ENCODE data around the gene CNTN5.
"Not testable (repeated sequence)": the region's sequence is repeated elsewhere in the genome, so short reads cannot be mapped to it uniquely, and the experiment has no call there.

CNTN5 gene

DNA sequence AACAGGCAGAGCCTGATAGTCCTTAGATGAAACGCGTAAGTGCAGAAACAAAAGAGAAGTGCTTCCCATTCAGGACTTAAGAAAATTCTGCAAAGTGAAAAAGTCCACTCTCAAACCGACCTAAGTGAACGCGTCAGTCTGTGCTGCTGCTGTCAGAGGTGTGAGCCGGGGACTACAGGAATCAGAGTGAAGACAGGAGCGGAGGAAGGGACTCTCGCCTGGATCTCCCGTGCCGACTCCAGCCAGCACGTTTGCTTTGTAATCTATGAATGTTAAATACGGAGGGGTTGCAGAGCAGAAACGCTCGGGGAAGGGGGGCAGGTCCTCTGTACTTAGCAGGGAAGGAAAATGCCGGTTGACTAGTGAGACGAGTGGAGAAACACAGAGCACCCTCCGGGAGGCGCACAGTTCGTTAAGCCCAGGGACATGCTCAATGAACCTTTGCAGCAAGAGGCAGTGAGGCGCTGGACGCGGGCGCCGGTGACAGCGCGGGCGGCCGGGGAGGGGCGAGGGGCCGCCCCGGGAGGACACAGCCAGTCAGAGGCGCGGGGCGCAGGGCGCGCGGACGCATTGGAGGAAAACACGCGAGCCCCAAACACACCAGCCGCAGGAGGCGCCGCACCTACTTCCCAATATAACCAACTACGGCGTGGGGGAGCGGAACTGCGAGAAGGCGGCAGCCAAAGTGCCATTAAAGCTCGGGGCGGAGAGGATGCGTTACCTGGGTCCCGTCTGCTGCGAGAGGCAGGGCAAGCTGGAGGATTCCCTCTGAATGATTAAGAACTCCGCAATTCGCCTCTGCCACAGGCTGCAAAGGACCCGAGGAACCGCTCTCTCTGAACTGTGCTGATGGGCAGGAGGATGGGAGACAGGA is at the start of gene CNTN5:
Gene CNTN5 (plus strand): TSS at position 598 of the 874 bp plus-strand sequence.
- DNase-seq (ENCODE audit: low spot score) = peak; percentile 60

DNA sequence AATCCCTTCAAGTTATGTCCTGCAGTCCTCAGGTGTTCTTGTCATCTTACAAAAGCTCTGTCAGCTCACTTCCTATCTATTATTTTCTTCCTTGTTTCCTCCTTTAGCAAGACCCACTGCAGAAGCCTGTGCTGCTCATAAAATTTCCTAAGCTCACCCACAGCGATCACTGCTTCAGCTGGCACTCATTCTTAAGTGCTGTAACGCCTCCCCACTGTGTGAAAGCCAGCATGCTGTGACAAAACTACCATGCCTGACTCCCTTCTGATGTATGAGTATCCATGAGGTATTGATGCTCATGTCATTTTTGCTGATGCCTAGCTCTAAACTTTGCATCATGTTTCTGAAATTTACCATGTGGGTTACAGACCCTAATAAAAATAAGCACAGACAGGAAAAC is 41.5 kb upstream of the CNTN5 start:
- DNase-seq (ENCODE audit: low spot score) = no peak

DNA sequence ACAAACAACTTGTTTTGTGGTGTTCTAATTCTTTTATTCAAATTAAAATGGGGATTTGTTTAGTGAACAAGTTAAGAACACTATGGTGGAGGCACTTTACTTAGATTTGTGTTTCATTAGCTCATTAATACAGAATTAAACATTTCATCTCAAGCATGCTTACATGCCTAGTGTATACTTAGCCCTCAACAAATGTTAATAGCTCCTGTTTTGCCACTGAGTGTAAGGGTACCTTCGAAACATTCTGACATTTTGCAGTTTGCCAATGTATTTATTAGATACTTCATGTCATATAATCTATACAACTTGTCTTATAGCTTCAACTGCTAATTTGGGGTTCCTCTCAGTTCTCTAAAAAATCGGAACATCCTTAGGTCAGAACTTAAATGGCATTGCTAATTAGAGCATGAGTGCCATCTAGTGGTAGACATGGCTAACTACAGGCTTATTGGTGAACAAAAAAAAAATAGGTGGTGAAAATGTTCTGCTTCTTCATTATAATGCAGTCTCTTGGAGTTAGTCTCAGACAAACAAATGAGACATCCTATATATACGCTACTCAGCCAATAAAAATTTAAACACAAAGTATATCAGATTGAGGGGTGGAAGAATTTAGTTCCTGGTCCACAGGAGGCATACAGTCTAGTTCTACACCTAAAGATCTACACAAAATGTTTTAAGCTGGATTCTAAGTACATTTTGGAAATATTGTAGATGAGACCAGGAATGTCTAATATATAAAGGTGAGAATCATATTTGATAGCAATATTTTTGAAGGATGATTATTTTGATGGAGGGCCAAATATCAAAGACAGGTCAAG is 4.9 kb upstream of the CNTN5 start:
- peak; percentile 72 for DNase-seq (ENCODE audit: low spot score)

DNA sequence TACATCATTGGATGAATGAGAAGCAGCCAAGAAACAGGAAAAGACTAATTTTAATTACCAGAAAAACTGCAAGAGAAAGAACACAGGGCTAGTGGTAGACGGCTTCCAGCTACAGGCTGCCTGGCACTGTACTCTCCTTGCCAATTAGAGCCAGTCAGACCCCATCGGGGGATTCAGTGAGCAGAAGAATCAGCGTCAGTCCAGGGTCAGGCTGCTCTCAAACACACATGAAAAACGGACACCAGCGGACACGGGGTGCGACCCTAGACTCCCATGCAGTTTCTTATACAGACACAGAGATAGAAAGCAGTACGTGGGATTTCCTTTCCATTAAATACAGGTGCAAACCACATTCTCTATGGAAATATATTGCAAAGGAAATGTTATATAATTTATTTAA is 1.1 kb upstream of the CNTN5 start:
- peak; percentile 5 for DNase-seq (ENCODE audit: low spot score)

DNA sequence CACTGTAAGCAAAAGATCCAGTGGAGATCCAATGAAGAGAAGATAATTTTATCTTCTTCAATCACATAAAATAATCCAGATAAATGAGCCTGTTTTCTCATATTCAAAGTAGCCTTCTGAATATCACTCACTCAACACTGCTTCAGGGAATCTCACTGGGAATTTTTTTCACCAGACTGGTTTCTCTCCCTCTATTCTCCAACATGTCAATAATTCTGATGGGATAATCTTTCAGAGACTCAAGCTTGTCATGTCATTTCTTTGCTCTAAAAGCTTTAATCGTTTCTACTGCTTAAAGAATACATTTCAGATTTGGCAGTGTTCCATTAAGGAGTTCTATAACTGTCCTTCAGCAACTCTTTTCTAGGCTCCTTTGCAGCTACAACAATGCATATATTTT is 16.3 kb downstream of the CNTN5 start:
- DNase-seq (ENCODE audit: low spot score) = no peak

DNA sequence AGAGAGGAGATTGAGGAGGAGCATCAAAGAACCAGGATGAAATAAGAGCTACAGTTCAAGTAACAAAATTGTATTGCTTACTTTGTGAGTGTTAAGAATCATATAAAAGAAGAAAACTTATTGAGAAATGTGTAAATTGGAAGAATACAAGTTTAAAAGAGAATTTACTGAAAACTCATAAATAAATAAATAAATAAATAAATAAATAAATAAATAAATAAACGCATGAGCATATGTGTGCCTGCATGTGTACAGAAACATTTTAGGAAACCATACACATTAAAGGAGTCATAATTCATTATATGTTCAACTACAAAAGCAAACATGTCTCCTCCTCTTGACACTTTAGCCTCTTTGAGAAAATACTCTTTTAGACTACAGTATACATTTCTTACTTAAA is 42.6 kb downstream of the CNTN5 start:
- DNase-seq (ENCODE audit: low spot score) = no peak

DNA sequence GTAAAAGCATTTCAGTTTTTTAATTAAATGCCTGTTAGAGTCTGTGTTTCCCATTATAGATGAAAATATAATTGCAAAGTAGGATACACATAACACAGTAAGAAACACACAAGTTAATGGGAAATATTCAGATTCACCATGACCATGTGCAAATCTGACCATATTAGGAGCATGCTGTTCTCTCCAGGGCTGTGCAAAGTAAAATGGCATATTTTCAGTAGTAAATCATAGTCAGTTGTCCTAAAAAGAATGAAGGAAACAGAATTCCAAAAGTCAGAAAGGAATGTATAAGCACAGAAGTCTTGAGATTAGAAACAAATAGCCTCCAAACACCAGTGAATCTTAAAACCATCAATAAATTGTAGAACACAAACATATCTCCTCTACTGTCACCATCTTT is 44.4 kb downstream of the CNTN5 start:
- DNase-seq (ENCODE audit: low spot score) = no peak

DNA sequence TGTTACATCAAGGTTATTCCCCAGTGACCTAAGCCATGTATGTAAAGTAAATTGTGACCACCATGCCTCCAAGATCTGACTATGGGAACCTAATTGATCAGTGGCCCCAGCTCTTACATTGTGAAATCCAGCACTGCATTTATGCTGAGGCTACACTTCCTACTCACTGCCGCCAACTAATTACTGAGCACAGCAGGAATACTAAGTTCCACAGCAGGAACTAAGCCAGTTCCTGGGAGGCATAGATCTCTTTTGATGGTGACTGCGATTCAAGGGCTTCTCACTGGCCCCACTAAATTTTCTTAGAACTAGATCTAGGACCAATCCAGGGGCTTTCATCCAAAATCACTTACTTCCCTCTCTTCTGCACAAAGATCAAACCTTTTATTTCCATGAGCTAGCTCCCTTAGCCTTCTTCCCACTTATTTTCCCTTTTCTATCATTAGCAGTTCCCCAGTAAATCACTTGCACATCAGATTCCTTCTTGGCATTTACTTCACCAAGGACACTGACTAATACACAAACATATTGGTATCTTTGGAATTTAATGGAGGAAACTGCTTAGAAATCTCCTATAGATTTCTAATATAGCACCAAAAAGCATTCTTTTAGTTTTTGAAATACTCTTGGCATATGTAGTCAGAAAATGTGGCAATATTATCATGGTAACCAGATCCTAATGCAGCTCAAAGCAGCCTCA is 46.0 kb downstream of the CNTN5 start:
- peak; percentile 8 for DNase-seq (ENCODE audit: low spot score)

DNA sequence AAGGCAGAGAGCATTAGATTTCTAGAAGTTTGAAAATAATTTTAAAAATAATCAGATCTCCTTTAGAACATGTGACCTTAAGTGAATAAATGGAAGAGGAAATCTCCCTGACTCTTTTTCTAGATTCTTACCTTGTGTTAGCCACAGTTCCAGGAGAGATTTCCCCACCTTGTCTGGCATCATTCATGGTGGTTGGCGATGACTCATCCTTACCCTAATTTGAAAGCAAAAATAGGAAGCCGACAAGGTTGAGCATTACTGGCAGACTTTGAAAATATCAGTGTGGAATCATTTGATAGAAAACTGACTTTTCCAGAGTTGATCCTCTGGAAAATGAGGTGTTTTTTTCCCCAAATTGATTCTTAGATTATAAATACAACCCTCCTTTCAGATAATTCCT is 48.1 kb downstream of the CNTN5 start:
- DNase-seq (ENCODE audit: low spot score) = no peak

DNA sequence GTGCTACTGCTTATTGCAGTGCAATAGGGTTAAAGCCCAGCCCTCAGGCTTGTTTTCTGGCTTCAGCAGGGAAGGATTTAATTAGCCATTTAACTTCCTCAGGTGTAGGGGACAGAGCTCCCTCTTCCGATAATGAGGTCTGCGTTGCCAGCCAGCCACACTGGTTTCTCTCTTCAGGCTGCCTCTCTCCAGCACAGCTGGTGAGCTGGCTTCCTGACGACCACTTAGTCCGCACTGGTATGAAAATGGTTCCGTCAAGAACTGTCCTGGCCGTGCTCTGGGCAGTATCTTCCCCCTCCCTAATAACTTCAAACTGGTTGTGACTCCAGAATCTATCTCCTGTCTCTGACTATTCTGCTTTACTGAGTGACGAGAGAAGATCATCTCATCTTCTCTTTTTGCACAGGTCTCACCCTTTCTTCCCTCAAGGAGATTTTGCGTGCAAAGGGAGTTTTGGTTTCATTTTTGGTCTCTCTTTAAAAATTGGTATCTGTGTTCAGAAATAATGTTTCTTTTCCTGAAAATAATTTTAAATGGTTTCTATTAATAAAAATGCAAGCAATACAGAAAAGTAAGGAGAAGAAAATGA is 49.2 kb downstream of the CNTN5 start:
- peak; percentile 24 for DNase-seq (ENCODE audit: low spot score)

DNA sequence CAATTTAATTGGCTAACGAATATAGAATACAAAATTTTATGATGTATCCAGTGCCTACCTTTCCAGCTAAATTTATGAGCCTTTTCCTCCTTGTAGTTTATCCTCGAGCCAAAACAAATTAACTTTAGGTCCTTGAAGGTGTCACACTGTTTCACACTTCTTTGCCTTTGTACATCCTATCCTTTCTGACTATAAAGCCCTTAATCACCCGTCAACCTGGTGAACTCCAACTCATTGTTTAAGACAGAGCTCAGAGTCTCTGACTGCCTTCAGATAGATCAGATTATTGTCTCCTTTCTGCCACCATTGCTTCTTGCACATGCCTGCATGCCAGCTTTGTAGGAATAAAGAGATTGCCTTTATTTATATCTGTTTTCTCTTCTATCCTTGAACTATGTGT is 58.8 kb downstream of the CNTN5 start:
- DNase-seq (ENCODE audit: low spot score) = no peak

DNA sequence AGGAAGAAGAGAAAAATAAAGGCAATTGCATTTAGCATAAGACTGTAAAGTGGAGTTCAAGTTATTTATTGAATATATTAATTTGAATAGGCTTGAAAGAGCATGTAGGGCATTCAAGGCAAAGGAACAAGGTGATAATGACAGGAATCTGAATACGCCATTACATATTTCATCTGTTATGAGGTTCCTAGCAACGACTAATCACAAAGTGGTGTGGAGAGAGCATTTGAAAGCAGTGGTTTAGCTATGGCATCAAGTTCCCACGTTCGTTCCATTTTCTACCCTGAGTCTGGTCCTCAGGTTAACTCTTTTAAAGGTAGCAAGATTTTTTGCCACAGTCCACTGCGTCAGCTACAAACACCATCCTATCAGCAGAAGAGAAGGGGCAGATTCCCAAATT is 59.4 kb downstream of the CNTN5 start:
- DNase-seq (ENCODE audit: low spot score) = no peak

DNA sequence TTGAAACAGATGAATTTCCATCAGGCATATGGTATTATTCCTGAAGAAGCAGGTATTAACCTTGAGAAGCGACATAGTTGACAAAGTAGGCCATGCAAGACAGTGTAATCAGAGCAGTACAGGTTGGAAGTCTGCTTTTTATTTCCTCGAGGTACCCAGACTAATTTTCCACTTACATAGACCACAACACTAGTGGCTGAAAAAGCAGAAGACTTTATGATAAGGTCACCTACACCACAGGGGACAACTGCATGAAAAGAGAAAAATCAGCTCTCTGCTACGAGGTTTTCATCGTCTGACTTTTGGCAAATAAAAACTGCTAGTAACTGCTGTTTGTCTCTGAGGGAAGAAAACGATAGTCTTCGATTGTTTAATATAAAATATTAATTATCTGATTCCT is 77.5 kb downstream of the CNTN5 start:
- no peak for DNase-seq (ENCODE audit: low spot score)

DNA sequence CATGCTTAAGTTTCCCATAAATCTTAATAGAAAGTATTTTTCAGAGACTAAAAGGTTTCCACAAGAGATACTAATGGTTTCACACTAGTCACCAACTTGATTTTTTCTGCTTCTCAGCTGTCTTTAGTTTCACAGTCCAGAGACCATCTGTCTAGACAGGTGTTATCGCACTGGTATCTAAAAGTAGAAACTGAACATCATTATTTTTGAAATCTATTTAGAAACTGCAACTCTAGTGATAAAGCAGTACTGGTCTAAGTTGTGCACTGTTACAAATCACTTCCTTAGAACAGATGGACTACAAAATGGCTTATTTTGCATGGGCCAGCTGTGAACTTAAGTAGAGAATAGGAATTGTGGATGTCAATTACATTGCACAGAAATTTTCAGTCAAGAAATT is 78.0 kb downstream of the CNTN5 start:
- peak; percentile 3 for DNase-seq (ENCODE audit: low spot score)

DNA sequence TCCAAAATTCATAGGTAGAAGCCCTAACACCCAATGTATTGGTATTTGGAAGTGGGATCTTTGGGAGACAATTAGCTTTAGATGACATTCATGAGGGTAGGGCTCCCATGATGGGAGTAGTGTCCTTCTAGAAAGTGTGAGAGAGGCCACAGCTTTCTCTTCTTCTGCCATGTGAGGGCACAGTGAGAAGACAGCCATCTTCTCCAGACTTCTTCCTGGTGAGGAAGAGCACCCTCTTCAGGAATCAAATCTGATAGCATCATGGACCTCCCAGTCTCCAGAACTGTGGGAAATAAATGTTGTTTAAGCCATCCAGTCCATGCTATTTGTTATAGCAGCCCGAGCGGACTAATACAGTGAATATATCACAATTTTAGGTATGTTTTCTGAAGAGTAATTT is 96.9 kb downstream of the CNTN5 start:
- no peak for DNase-seq (ENCODE audit: low spot score)

DNA sequence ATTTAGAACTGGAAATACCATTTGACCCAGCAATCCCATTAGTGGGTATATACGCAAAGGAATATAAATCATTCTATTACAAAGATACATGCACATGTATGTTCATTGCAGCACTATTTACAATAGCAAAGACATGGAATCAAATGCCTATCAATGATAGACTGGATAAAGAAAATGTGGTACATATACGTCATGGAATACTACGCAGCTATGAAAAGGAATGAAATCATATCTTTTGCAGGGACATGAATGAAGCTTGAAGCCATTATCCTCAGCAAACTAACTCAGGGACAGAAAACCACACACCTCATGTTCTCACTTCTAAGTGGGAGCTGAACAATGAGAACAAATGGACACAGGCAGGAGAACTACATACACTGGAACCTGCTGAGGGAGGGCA is 113.1 kb downstream of the CNTN5 start:
- DNase-seq (ENCODE audit: low spot score) = not testable (repeated sequence)

DNA sequence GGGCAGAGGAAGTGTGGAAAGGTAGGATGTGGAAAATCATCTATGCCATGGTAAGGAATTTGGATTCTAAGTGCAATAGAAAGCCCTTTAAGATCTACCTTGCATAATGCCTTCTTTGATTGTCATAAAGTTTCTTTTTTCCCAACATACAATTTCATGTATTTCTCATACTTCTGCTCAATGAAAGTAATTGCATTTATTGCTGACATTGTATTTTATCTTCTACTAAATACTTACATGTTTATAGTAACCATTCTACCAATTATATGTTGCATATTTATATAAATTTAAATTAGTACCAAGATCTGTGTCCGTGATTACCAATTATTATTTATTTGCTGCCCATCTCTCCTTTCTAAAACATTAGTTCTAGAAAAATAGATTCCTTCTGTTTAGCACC is 114.8 kb downstream of the CNTN5 start:
- DNase-seq (ENCODE audit: low spot score) = no peak

DNA sequence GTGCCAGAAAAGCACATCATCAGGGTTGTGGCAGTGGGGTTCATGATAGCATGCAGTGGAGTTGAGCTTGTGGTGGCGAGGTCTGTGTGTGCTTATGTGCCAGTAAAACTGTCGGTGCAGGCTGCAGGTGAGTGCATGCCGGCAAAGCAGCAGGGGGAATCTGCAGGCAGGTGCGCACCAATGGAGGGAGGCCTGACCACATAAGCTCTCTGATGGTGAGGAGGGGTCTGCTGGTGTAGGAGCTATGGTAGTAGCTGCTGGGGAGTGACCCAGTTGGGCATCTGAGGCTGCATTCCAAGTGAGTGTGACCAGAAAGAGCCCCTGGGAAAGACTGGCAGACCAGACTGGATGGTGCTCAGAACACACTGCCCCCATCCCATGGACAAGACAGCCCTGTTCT is 121.5 kb downstream of the CNTN5 start:
- DNase-seq (ENCODE audit: low spot score) = no peak

DNA sequence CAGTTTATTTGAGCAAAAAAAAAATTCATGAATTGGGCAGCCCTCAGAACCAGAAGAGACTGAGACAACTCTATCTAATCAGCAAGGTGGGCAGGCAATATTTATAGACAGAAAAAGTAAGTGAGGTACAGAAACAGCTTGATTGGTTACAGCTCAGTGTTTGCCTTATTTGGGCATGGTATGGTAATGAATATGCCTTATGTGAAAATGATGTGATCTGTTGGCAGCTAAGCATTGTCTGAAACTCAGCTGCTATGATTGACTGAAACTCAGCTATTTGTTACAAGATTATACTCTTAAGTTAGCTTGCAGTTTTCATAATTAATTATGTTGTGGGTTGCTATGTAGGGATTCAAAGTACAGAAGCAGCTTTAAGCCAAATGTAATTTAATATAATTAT is 127.6 kb downstream of the CNTN5 start:
- no peak for DNase-seq (ENCODE audit: low spot score)

DNA sequence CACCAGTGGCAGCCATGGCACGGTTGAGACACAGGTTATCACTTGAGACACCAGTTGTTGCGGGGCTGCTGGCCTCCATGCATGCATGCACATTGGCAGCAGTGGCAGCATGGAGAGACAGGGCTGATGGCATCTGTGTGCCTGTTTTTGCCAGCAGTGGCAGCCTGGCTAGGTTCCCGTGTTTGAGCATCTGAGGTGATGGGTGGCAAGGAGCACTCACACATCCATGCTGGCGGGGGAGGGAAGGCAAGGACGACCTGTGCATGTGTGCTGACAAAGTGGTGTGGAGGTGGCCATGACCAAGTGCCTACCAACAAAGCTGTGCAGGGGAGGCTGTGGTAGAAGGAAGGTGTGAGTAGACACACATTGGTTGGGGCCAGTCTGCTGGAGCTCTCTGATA is 133.5 kb downstream of the CNTN5 start:
- peak; percentile 22 for DNase-seq (ENCODE audit: low spot score)

DNA sequence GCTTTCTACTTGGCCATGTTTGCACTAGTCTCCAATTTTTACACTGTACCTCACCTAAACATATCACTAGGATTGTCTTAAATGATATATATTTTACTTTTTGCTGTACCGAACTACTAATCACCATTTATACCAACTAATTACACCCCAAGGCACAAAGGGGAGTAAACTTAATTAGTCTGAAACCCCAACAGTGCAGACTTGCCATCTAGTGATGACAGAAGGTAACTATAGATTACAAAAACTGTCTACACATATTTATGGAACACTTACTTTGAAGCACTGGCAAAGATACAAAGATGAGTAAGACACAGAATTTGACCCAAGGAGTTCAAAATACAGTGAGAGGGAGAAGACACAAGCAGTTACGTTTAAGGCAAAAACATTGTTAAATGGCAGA is 139.7 kb downstream of the CNTN5 start:
- DNase-seq (ENCODE audit: low spot score) = no peak

DNA sequence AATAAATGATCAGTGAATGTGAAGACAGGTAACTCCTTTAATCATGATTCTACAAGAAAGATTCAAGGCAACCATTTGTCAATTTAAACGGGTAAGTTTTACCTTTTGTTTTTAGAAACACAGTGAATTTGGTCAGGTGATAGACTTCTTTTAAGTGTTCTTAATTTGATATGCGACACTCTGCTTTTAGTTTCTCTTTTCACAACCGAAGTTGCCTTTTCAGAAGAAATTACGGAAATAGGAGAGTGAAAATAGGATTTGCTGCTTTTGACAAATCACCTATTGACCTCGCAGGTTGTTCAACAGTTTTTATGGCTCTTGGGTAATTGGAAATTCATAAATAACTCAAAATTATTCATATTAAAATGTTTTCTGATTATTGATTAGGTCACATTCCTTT is 142.1 kb downstream of the CNTN5 start:
- DNase-seq (ENCODE audit: low spot score) = no peak

All from Ammon's horn (tissue), 1 donor.